ENCODE results near the gene NUDT9.
"Not testable (repeated sequence)": the region's sequence is repeated elsewhere in the genome, so short reads cannot be mapped to it uniquely, and the experiment has no call there.

Gene NUDT9

GRCh38 chr4:87422104-87423052 lies at the start of gene NUDT9:
Gene NUDT9, plus strand, starts transcription at chr4:87422573. Its CDS starts 333 bp downstream, at chr4:87422906.
- DNase-seq = peak; percentile 80

GRCh38 chr4:87375719-87376291 lies 46.6 kb upstream of the NUDT9 start:
- no peak for DNase-seq

GRCh38 chr4:87377816-87378215 lies 44.6 kb upstream of the NUDT9 start:
- no peak for DNase-seq

GRCh38 chr4:87382116-87382515 lies 40.3 kb upstream of the NUDT9 start:
- DNase-seq = no peak

- no peak for DNase-seq
Measured at GRCh38 chr4:87382931-87383330, 39.4 kb upstream of the NUDT9 start.

- DNase-seq = not testable (repeated sequence)
Measured at GRCh38 chr4:87384466-87385132, 37.8 kb upstream of the NUDT9 start.

GRCh38 chr4:87387237-87387636 lies 35.1 kb upstream of the NUDT9 start:
- DNase-seq = no peak

GRCh38 chr4:87388901-87389300 lies 33.5 kb upstream of the NUDT9 start:
- no peak for DNase-seq

GRCh38 chr4:87390055-87390454 lies 32.3 kb upstream of the NUDT9 start:
- DNase-seq = not testable (repeated sequence)

- DNase-seq = no peak
Measured at GRCh38 chr4:87390551-87390890, 31.9 kb upstream of the NUDT9 start.

GRCh38 chr4:87390891-87391575 lies 31.3 kb upstream of the NUDT9 start, which contains the start of gene HSD17B11:
Gene HSD17B11, minus strand, starts transcription at chr4:87391188. Its CDS starts 118 bp downstream, at chr4:87391070.
- peak; percentile 71 for DNase-seq

- no peak for DNase-seq
Measured at GRCh38 chr4:87391576-87392054, 30.8 kb upstream of the NUDT9 start.

GRCh38 chr4:87392183-87392582 lies 30.2 kb upstream of the NUDT9 start:
- no peak for DNase-seq

GRCh38 chr4:87395073-87395472 lies 27.3 kb upstream of the NUDT9 start:
- DNase-seq = not testable (repeated sequence)

- not testable (repeated sequence) for DNase-seq
Measured at GRCh38 chr4:87395851-87396250, 26.5 kb upstream of the NUDT9 start.

GRCh38 chr4:87399148-87399547 lies 23.2 kb upstream of the NUDT9 start:
- no peak for DNase-seq

GRCh38 chr4:87399954-87400353 lies 22.4 kb upstream of the NUDT9 start:
- no peak for DNase-seq

GRCh38 chr4:87403732-87404131 lies 18.6 kb upstream of the NUDT9 start:
- DNase-seq = not testable (repeated sequence)

- no peak for DNase-seq
Measured at GRCh38 chr4:87405211-87405820, 17.1 kb upstream of the NUDT9 start.

GRCh38 chr4:87406462-87406861 lies 15.9 kb upstream of the NUDT9 start:
- DNase-seq = no peak

- not testable (repeated sequence) for DNase-seq
Measured at GRCh38 chr4:87406902-87407301, 15.5 kb upstream of the NUDT9 start.

- no peak for DNase-seq
Measured at GRCh38 chr4:87409420-87409939, 12.9 kb upstream of the NUDT9 start.

Data from NCI-H1436 treated with DMSO at 0.1 percent for 48 hours (cell line).